ENCODE results near the gene STPG1. TPM values are rescaled to one million over a fixed set of nuclear protein-coding genes. Genes with fewer than 3 reads are reported as not detected.

The STPG1 gene
- total and polyA plus RNA-seq, 2 donors (not counting 3 experiments of a cell fraction or from before 2014, with no cell fraction given), result 6.3 to 10.2 TPM

DNA sequence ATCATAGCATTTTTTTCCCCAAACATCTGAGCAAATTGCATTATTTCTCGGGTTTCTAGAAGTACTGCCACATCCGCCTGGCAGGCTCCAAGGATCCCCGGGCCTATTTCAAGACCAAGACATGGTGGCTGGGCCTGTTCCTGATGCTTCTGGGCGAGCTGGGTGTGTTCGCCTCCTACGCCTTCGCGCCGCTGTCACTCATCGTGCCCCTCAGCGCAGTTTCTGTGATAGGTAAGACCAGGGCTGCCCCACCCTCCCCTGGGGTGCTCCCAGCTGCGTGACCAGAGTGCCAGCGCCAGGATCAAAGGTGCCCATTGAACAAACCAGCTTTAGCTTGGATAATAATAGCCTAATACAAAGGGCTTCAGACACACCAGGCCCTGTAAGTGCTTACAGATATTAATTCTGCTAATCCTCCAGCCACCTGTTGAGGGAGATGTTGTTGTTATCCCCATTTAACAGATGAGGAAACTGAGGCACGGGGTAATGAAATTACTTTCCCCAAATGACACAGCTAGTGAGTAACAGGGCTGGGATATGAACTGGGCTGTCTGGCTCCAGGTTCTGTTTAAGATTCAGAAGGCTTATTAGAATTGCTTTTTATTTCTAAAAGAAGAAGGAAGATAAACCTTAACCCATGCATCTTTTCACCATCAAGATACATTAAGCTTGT, 28.6 kb upstream of the STPG1 start:
- Histone ChIP-seq H3K4me3 (replicated peaks in 1 of 3; ENCODE audit: insufficient read depth in 1 of 3, low read depth in 1 of 3, low read length in 3 of 3) (no peak overlapping the region), H3K36me3 (ENCODE audit: control insufficient read depth in 2 of 2, extremely low read depth in 1 of 2, insufficient read depth in 2 of 2, low read length in 2 of 2) (no peaks in the 10 kb centered on the region), H3K27ac (ENCODE audit: insufficient read depth, low read depth, low read length) (no peak overlapping the region), H4K20me1 (replicated peaks; ENCODE audit: control insufficient read depth, extremely low read depth, insufficient read depth, low read length) (no peaks in the 10 kb centered on the region), H3K9me3 (replicated peaks; ENCODE audit: control insufficient read depth, insufficient read depth, low read length) (no peaks in the 10 kb centered on the region), H3K4me1 (ENCODE audit: control insufficient read depth, extremely low read depth, insufficient read depth, low read length) (no peaks in the 10 kb centered on the region), H3K4me2 (ENCODE audit: insufficient read depth, low read length) (no peak overlapping the region), H2AFZ (ENCODE audit: low read depth, low read length) (no peak overlapping the region), H3K79me2 (ENCODE audit: control insufficient read depth, insufficient read depth, low read length) (no peaks in the 10 kb centered on the region), H3K27me3 (ENCODE audit: control insufficient read depth in 2 of 2, insufficient read depth in 2 of 2, low read length in 2 of 2) (no peaks in the 10 kb centered on the region), H3K9ac (replicated peaks; ENCODE audit: extremely low read depth, insufficient read depth, low read length) (no peak overlapping the region), H3K9me1 (replicated peaks; ENCODE audit: control insufficient read depth, extremely low read depth, insufficient read depth, low read length) (no peaks in the 10 kb centered on the region)
- ChIA-PET POLR2A (no interaction called here), CTCF (interaction anchor here (0.7 to 1.8 kb wide), 10 partner anchors 10 to 242 kb away, joined by 3 to 5 read pairs (median 3); no protein-coding TSS in a partner anchor)
- dilution Hi-C loops (cut with MboI; ENCODE audit: extremely low pct_ligation_motif_present, low sequenced_read_pairs) (no loop called here), intact Hi-C loops (cut with micrococcal nuclease) (no loop called here)
- TF ChIP-seq JUN (IDR thresholded peaks at IDR 0.05; ENCODE audit: borderline replicate concordance, insufficient read depth, insufficient read length, low read depth) (no peak), FOS (IDR thresholded peaks at IDR 0.05; ENCODE audit: borderline replicate concordance, insufficient read depth, low read length) (no peak), POLR2A (IDR thresholded peaks at IDR 0.05; ENCODE audit: low read depth, low read length) (no peak), MYC (IDR thresholded peaks at IDR 0.05; ENCODE audit: low read depth, low read length) (no peak), POLR2AphosphoS5 (IDR thresholded peaks at IDR 0.05; ENCODE audit: insufficient read depth, low read depth, low read length) (no peak)
- TF ChIP-seq, protein P1, sequence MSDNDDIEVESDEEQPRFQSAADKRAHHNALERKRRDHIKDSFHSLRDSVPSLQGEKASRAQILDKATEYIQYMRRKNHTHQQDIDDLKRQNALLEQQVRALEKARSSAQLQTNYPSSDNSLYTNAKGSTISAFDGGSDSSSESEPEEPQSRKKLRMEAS (IDR thresholded peaks at IDR 0.05; ENCODE audit: insufficient read depth, insufficient read length), result no peak
- BruUV-seq (replicated peaks), result no TSS peak
- no peak for FAIRE-seq
- DNase-seq (ENCODE audit: low read depth, low spot score), result no peak

- intact Hi-C loops (cut with micrococcal nuclease) (no loop called here), dilution Hi-C loops (cut with MboI; ENCODE audit: extremely low pct_ligation_motif_present, low sequenced_read_pairs) (no loop called here)
- no TSS peak for BruUV-seq (replicated peaks)
- H3K9me3 ChIP-seq (replicated peaks; ENCODE audit: control insufficient read depth, insufficient read depth, low read length), result no peaks in the 10 kb centered on the region
- DNase-seq (ENCODE audit: low read depth, low spot score) (no peak), FAIRE-seq (no peak)
- no peaks in the 10 kb centered on the region for H3K36me3 ChIP-seq (ENCODE audit: control insufficient read depth in 2 of 2, extremely low read depth in 1 of 2, insufficient read depth in 2 of 2, low read length in 2 of 2)
- H2AFZ ChIP-seq (ENCODE audit: low read depth, low read length), result no peak overlapping the region
- ChIA-PET CTCF (no interaction called here), POLR2A (no interaction called here)
- H3K27me3 ChIP-seq (ENCODE audit: control insufficient read depth in 2 of 2, insufficient read depth in 2 of 2, low read length in 2 of 2), result no peaks in the 10 kb centered on the region
- TF ChIP-seq JUN (IDR thresholded peaks at IDR 0.05; ENCODE audit: borderline replicate concordance, insufficient read depth, insufficient read length, low read depth) (no peak), POLR2A (IDR thresholded peaks at IDR 0.05; ENCODE audit: low read depth, low read length) (no peak), GATA2 (IDR thresholded peaks at IDR 0.05; ENCODE audit: insufficient read depth, insufficient read length, low read depth, low read length) (no peak), MYC (IDR thresholded peaks at IDR 0.05; ENCODE audit: low read depth, low read length) (no peak), FOS (IDR thresholded peaks at IDR 0.05; ENCODE audit: borderline replicate concordance, insufficient read depth, low read length) (no peak), CTCF (IDR thresholded peaks at IDR 0.05; ENCODE audit: extremely low read depth in 1 of 2, insufficient read depth in 1 of 2, low read depth in 1 of 2, low read length in 2 of 2) (no peak), POLR2AphosphoS5 (IDR thresholded peaks at IDR 0.05; ENCODE audit: insufficient read depth, low read depth, low read length) (no peak), EZH2 (IDR thresholded peaks at IDR 0.05; ENCODE audit: borderline replicate concordance, low read depth, low read length, severe bottlenecking) (no peak)
- TF ChIP-seq, protein P1 (IDR thresholded peaks at IDR 0.05; ENCODE audit: insufficient read depth, insufficient read length), result no peak
- no peak overlapping the region for H3K4me2 ChIP-seq (ENCODE audit: insufficient read depth, low read length)
- no peaks in the 10 kb centered on the region for H4K20me1 ChIP-seq (replicated peaks; ENCODE audit: control insufficient read depth, extremely low read depth, insufficient read depth, low read length)
- H3K4me3 ChIP-seq (replicated peaks in 1 of 3; ENCODE audit: insufficient read depth in 1 of 3, low read depth in 1 of 3, low read length in 3 of 3), result no peak overlapping the region
- H3K27ac ChIP-seq (ENCODE audit: insufficient read depth, low read depth, low read length), result no peak overlapping the region
- no peak overlapping the region for H3K9ac ChIP-seq (replicated peaks; ENCODE audit: extremely low read depth, insufficient read depth, low read length)
- no peaks in the 10 kb centered on the region for H3K9me1 ChIP-seq (replicated peaks; ENCODE audit: control insufficient read depth, extremely low read depth, insufficient read depth, low read length)
- H3K79me2 ChIP-seq (ENCODE audit: control insufficient read depth, insufficient read depth, low read length), result no peaks in the 10 kb centered on the region
- no peaks in the 10 kb centered on the region for H3K4me1 ChIP-seq (ENCODE audit: control insufficient read depth, extremely low read depth, insufficient read depth, low read length)
Measured at GRCh38 chr1:24441480-24441879, 27.9 kb upstream of the STPG1 start.

All from endothelial cell of umbilical vein (primary cell).